SK-N-MC (cell line): ENCODE measurements around the gene ATP9B.

ENCODE experiments used
- EZH2 ChIP-seq: fragments of 200-600 bp; sonication (generic); IDR thresholded peaks from one replicate; pipeline ENCODE4 v1.6.1; 2017; ENCODE audit warnings: antibody characterized with exemption
- FOXP2 ChIP-seq: optimal IDR thresholded peaks from 2 replicates; pipeline ENCODE3; 2011; ENCODE audit warnings: mild to moderate bottlenecking, moderate library complexity; ENCODE audit not compliant: insufficient read depth; ENCODE audit errors: extremely low read length, control extremely low read depth
- POLR2AphosphoS5 ChIP-seq: IDR thresholded peaks from 2 replicates; pipeline ENCODE4 v1.6.1; 2012; ENCODE audit warnings: mild to moderate bottlenecking, low read depth, low read length, borderline replicate concordance

GRCh38 chr18:79274823-79275222, 205.6 kb downstream of the ATP9B start:
- TF ChIP-seq EZH2, result no peak
- TF ChIP-seq POLR2AphosphoS5, result no peak
- TF ChIP-seq FOXP2, result no peak
